Activated CD8-positive, alpha-beta T cell treated with anti-CD3 and anti-CD28 coated beads, Interleukin-2, amount 10 ng/mL, durations not matched to agents 7 days and 5 days (primary cell): ENCODE data around the gene C10orf71. TPM values are rescaled to one million over a fixed set of nuclear protein-coding genes. Genes with fewer than 3 reads are reported as not detected.

Experiments used
- ATAC-seq: fragments of 150-1000 bp; cut with Tn5 transposase; one replicate; pipeline ENCODE4 v1.10.0; 2021; ENCODE audit warnings: moderate library complexity
- CTCF ChIA-PET: fragments of 350-600 bp; sonication (Branson Sonifier 250); formaldehyde crosslinking; loops from one replicate; lab custom pipeline; 2021; ENCODE audit warnings: antibody characterized with exemption; lab: Charles Lee
- POLR2A ChIA-PET: fragments of 350-600 bp; sonication (Branson Sonifier 250); formaldehyde crosslinking; loops from one replicate; lab custom pipeline; 2021; ENCODE audit warnings: antibody characterized with exemption; lab: Charles Lee
- DNase-seq: peaks from one replicate; pipeline ENCODE4 v3.0.0-alpha.2; 2020
- H3K27ac Mint-ChIP-seq: one replicate; pipeline ENCODE4 v1.8.0; 2021; ENCODE audit warnings: mild to moderate bottlenecking, mixed read lengths
- H3K27me3 Mint-ChIP-seq: one replicate; pipeline ENCODE4 v1.8.0; 2021; ENCODE audit warnings: low read depth, mixed read lengths
- H3K36me3 Mint-ChIP-seq: one replicate; pipeline ENCODE4 v1.8.0; 2021; ENCODE audit warnings: low read depth, mixed read lengths
- H3K4me1 Mint-ChIP-seq: one replicate; pipeline ENCODE4 v1.8.0; 2021; ENCODE audit warnings: low read depth, mixed read lengths
- H3K4me3 Mint-ChIP-seq: one replicate; pipeline ENCODE4 v1.8.0; 2021; ENCODE audit warnings: mild to moderate bottlenecking, mixed read lengths
- H3K9me3 Mint-ChIP-seq: one replicate; pipeline ENCODE4 v1.8.0; 2022; ENCODE audit warnings: mixed read lengths; ENCODE audit not compliant: insufficient read depth
- total RNA-seq, 2 experiments: library from RNA; stranded (reverse); gene quantifications; one replicate each; pipeline ENCODE4 v1.2.3, GENCODE V29; 2021

C10orf71 gene
- not detected for total RNA-seq

- ATAC-seq (no peak), DNase-seq (no peak)
- no peaks in the 10 kb centered on the region for H3K9me3 Mint-ChIP-seq
- H3K36me3 Mint-ChIP-seq, result no peaks in the 10 kb centered on the region
- H3K4me3 Mint-ChIP-seq, result no peak within 1 kb of the TSS
- CTCF ChIA-PET, result no interaction called here
- H3K27me3 Mint-ChIP-seq, result peaks cover 13% of the 10 kb centered on the region
- H3K4me1 Mint-ChIP-seq, result peaks cover 15% of the 10 kb centered on the region
- H3K27ac Mint-ChIP-seq, result no peak within 1 kb of the TSS
- POLR2A ChIA-PET, result no interaction called here
Measured at GRCh38 chr10:49298983-49299815, at the start of gene C10orf71. C10orf71 (plus strand) TSS chr10:49299170; CDS start chr10:49322546, 23,376 bp downstream.

DNA sequence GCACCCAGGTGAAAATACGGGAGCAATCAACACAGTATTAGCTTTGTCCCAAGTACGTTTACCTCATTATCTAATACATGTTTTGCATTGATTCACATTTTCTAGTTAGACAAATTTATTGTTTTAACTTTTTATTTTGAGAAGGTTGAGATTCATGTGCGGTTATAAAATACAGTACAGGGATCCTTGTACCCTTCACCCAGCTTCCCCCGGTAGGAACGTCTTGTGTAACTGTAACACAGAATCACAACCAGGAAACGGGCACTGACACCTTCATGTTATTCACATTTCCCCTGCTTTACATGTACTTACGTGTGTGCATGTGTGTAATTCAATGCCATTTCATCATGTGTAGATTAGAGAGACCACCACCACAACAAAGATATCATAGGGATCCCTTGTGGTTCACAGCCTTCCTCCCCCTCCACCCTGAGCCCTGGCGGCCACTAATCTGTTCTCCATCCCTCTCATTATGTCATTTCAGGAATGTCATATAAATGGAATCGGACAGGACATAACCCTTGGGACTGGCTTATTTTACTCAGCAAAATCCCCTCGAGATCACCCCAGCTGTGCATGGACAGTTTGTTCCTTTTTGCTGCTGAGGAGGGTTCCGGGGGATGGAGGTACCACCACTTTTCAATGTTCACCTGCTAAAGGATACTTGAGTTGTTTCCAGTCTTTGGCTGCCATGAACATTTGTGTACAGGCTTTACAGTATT, 46.5 kb upstream of the C10orf71 start:
- no peak for ATAC-seq
- Mint-ChIP-seq H3K4me1 (no peaks in the 10 kb centered on the region), H3K9me3 (no peaks in the 10 kb centered on the region), H3K36me3 (no peaks in the 10 kb centered on the region), H3K27me3 (peaks cover 8% of the 10 kb centered on the region), H3K4me3 (no peak overlapping the region), H3K27ac (no peak overlapping the region)
- DNase-seq, result no peak
- POLR2A ChIA-PET, result no interaction called here
- CTCF ChIA-PET, result no interaction called here

DNA sequence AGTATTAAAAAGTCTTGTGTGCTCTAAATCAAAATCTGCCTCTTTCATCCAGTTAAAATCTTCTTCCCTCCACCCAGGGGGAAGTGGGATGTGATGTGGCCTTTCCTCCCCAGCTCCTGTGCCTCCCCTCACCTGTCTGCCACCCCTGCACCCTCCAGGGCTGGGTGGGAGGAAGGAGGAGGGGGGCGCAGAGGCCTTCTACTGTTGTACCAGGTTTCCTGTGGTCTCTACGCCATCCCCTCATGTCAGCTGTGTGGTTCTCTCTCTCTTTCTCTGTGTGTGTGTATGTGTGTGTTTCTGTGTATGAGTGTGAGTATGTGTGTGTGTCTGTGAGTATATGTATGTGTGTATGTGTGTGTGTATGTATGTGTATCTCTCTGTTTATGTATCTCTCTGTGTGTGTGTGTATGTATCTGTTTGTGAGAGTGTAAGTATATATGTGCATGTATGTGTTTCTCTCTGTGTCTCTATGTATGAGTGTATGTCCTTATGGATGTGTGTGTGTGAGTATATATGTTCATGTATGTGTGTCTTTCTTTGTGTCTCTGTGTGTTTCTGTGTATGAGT, 45.5 kb upstream of the C10orf71 start:
- ChIA-PET CTCF (no interaction called here), POLR2A (no interaction called here)
- H3K27me3 Mint-ChIP-seq, result peaks cover 6% of the 10 kb centered on the region
- H3K4me3 Mint-ChIP-seq, result no peak overlapping the region
- ATAC-seq, result peak; percentile 52
- H3K9me3 Mint-ChIP-seq, result no peaks in the 10 kb centered on the region
- no peaks in the 10 kb centered on the region for H3K36me3 Mint-ChIP-seq
- no peak for DNase-seq
- H3K4me1 Mint-ChIP-seq, result no peaks in the 10 kb centered on the region
- H3K27ac Mint-ChIP-seq, result no peak overlapping the region

DNA sequence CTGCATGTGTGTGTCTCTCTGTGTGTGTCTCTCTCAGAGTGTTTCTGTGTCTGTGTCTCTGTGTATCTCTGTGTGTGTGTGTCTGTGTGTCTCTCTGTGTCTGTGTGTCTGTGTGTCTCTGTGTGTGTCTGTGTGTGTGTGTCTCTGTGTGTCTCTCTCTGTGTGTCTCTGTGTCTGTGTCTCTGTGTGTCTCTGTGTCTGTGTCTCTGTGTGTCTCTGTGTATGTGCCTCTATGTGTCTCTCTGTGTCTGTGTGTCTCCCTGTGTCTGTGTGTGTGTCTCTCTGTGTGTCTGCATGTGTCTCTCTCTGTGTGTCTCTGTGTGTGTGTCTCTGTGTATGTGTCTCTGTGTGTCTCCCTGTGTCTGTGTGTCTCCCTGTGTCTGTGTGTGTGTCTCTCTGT, 44.8 kb upstream of the C10orf71 start:
- no peak overlapping the region for H3K4me3 Mint-ChIP-seq
- ChIA-PET POLR2A (no interaction called here), CTCF (no interaction called here)
- no peaks in the 10 kb centered on the region for H3K4me1 Mint-ChIP-seq
- H3K9me3 Mint-ChIP-seq, result no peaks in the 10 kb centered on the region
- no peak for ATAC-seq
- no peak overlapping the region for H3K27ac Mint-ChIP-seq
- H3K27me3 Mint-ChIP-seq, result peaks cover 6% of the 10 kb centered on the region
- DNase-seq, result no peak
- no peaks in the 10 kb centered on the region for H3K36me3 Mint-ChIP-seq

DNA sequence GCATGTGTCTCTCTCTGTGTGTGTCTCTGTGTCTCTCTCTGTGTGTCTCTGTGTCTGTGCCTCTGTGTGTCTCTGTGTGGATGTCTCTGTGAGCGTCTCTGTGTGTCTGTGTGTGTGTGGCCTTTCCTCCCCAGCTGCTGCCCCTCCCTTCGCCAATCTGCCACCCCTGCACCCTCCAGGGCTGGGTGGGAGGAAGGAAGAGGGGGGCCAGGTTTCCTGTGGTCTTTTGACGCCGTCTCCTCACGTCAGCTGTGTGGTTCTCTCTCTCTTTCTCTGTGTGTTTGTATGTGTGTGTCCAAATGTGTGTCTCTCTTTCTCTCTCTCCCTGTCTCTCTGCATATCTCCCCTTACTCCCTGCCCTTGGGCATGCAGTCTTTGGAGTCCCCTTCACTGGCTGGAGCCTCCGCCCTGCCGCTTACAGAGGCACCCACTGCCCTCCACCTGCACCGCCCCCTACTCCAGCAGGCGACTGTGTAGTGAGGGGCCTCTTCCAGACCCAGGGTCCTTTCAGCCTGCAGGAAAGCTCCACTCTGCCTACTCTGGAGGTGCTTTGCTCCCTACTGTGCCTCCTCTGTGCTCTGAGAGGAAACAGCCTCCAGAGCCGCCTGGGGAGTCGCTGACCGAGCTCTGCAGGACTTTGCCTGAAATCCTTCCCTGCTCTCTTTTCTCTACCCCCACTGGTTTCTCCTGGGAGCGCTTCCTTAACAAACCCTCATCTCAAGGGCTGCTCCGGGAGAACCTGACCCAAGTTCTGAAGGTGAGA, 44.2 kb upstream of the C10orf71 start:
- no peak overlapping the region for H3K27ac Mint-ChIP-seq
- H3K36me3 Mint-ChIP-seq, result no peaks in the 10 kb centered on the region
- ChIA-PET POLR2A (interaction anchor here (0.8 kb wide), 1 partner anchor 107 kb away, joined by 3 read pairs; no protein-coding TSS in a partner anchor), CTCF (no interaction called here)
- H3K4me1 Mint-ChIP-seq, result no peaks in the 10 kb centered on the region
- DNase-seq, result peak; percentile 75
- H3K27me3 Mint-ChIP-seq, result peaks cover 10% of the 10 kb centered on the region
- peak; percentile 88 for ATAC-seq
- H3K9me3 Mint-ChIP-seq, result no peaks in the 10 kb centered on the region
- no peak overlapping the region for H3K4me3 Mint-ChIP-seq

- no peak overlapping the region for H3K27ac Mint-ChIP-seq
- no peak overlapping the region for H3K4me3 Mint-ChIP-seq
- H3K9me3 Mint-ChIP-seq, result no peaks in the 10 kb centered on the region
- POLR2A ChIA-PET, result no interaction called here
- H3K36me3 Mint-ChIP-seq, result no peaks in the 10 kb centered on the region
- CTCF ChIA-PET, result no interaction called here
- no peaks in the 10 kb centered on the region for H3K4me1 Mint-ChIP-seq
- H3K27me3 Mint-ChIP-seq, result peaks cover 21% of the 10 kb centered on the region
- ATAC-seq, result no peak
- no peak for DNase-seq
Measured at GRCh38 chr10:49255883-49256282, 43.1 kb upstream of the C10orf71 start.

- CTCF ChIA-PET, result no interaction called here
- H3K27me3 Mint-ChIP-seq, result peaks cover 25% of the 10 kb centered on the region
Measured at GRCh38 chr10:49257154-49257553, 41.8 kb upstream of the C10orf71 start.

GRCh38 chr10:49257626-49258349, 41.2 kb upstream of the C10orf71 start:
- H3K27me3 Mint-ChIP-seq, result peaks cover 25% of the 10 kb centered on the region
- no peaks in the 10 kb centered on the region for H3K9me3 Mint-ChIP-seq
- CTCF ChIA-PET, result no interaction called here
- H3K4me1 Mint-ChIP-seq, result no peaks in the 10 kb centered on the region
- POLR2A ChIA-PET, result no interaction called here
- ATAC-seq (no peak), DNase-seq (no peak)
- no peaks in the 10 kb centered on the region for H3K36me3 Mint-ChIP-seq
- no peak overlapping the region for H3K27ac Mint-ChIP-seq
- H3K4me3 Mint-ChIP-seq, result no peak overlapping the region

More at GRCh38 chr10:49257154-49257553, 41.8 kb upstream of the C10orf71 start:
- POLR2A ChIA-PET, result no interaction called here
- Mint-ChIP-seq H3K4me1 (no peaks in the 10 kb centered on the region), H3K9me3 (no peaks in the 10 kb centered on the region), H3K36me3 (no peaks in the 10 kb centered on the region), H3K27ac (no peak overlapping the region), H3K4me3 (no peak overlapping the region)
- no peak for DNase-seq
- ATAC-seq, result no peak

- Mint-ChIP-seq H3K4me1 (no peaks in the 10 kb centered on the region), H3K9me3 (no peaks in the 10 kb centered on the region), H3K36me3 (no peaks in the 10 kb centered on the region), H3K27ac (no peak overlapping the region), H3K27me3 (peaks cover 26% of the 10 kb centered on the region), H3K4me3 (no peak overlapping the region)
- ChIA-PET CTCF (no interaction called here), POLR2A (no interaction called here)
- ATAC-seq (no peak), DNase-seq (no peak)
Measured at GRCh38 chr10:49258350-49258683, 40.7 kb upstream of the C10orf71 start.

GRCh38 chr10:49260644-49261296, 38.2 kb upstream of the C10orf71 start:
- Mint-ChIP-seq H3K27ac (no peak overlapping the region), H3K4me3 (no peak overlapping the region), H3K27me3 (peaks cover 40% of the 10 kb centered on the region), H3K9me3 (peaks cover 10% of the 10 kb centered on the region), H3K36me3 (peaks cover 5% of the 10 kb centered on the region), H3K4me1 (peaks cover 5% of the 10 kb centered on the region)
- ChIA-PET CTCF (no interaction called here), POLR2A (no interaction called here)
- DNase-seq (no peak), ATAC-seq (no peak)

- peaks cover 9% of the 10 kb centered on the region for H3K36me3 Mint-ChIP-seq
- ATAC-seq (no peak), DNase-seq (no peak)
- H3K27ac Mint-ChIP-seq, result no peak overlapping the region
- POLR2A ChIA-PET, result no interaction called here
- no peak overlapping the region for H3K4me3 Mint-ChIP-seq
- H3K27me3 Mint-ChIP-seq, result peaks cover 50% of the 10 kb centered on the region
- CTCF ChIA-PET, result no interaction called here
- peaks cover 23% of the 10 kb centered on the region for H3K9me3 Mint-ChIP-seq
- H3K4me1 Mint-ChIP-seq, result peaks cover 5% of the 10 kb centered on the region
Measured at GRCh38 chr10:49263591-49263990, 35.4 kb upstream of the C10orf71 start.
